Karpas-422 (cell line): ENCODE results near the gene ANXA3. TPM values are rescaled to one million over a fixed set of nuclear protein-coding genes. Genes with fewer than 3 reads are reported as not detected.

Experiments
- DNase-seq: peaks from one replicate; pipeline ENCODE4 v3.0.0-alpha.2; 2015
- H2AFZ ChIP-seq: fragments of 200-600 bp; sonication (generic); 2 replicates; pipeline ENCODE4 v1.6.1; 2014; ENCODE audit warnings: antibody characterized with exemption, low read length, mixed read lengths
- H3K27ac ChIP-seq: fragments of 200-600 bp; sonication (generic); 2 replicates; pipeline ENCODE4 v1.5.1; 2014; ENCODE audit warnings: mild to moderate bottlenecking, low read length, moderate library complexity
- H3K27me3 ChIP-seq: fragments of 200-600 bp; sonication (generic); 2 replicates; pipeline ENCODE4 v1.6.1; 2014; ENCODE audit warnings: low read length, mixed read lengths
- H3K36me3 ChIP-seq: fragments of 200-600 bp; sonication (generic); 2 replicates; pipeline ENCODE4 v1.6.1; 2014; ENCODE audit warnings: low read length, mixed read lengths; ENCODE audit not compliant: insufficient read depth
- H3K4me1 ChIP-seq: fragments of 200-600 bp; sonication (generic); 2 replicates; pipeline ENCODE4 v1.6.1; 2014; ENCODE audit warnings: mild to moderate bottlenecking, low read length, mixed read lengths
- H3K4me2 ChIP-seq: fragments of 200-600 bp; sonication (generic); 2 replicates; pipeline ENCODE4 v1.6.1; 2014; ENCODE audit warnings: low read length, low read depth, mild to moderate bottlenecking; ENCODE audit not compliant: poor library complexity, severe bottlenecking
- H3K4me3 ChIP-seq: fragments of 200-600 bp; sonication (generic); 2 replicates; pipeline ENCODE4 v1.5.1; 2014; ENCODE audit warnings: mild to moderate bottlenecking, antibody characterized with exemption, low read length, mixed read lengths
- H3K79me2 ChIP-seq: fragments of 200-600 bp; sonication (generic); 2 replicates; pipeline ENCODE4 v1.6.1; 2014; ENCODE audit warnings: mild to moderate bottlenecking, low read length, mixed read lengths
- H3K9ac ChIP-seq: fragments of 200-600 bp; sonication (generic); 2 replicates; pipeline ENCODE4 v1.6.0; 2014; ENCODE audit warnings: low read length
- H3K9me2 ChIP-seq: fragments of 200-600 bp; sonication (generic), shearing (Covaris generic); replicated peaks from 2 replicates; pipeline ENCODE4 v1.6.0; 2014; ENCODE audit warnings: mild to moderate bottlenecking, low read length, moderate library complexity; ENCODE audit not compliant: insufficient read depth
- H3K9me3 ChIP-seq: fragments of 300-700, 200-600 bp; sonication (generic); 2 replicates; pipeline ENCODE4 v1.6.1; 2014; ENCODE audit warnings: low read length, mixed read lengths
- H4K20me1 ChIP-seq: fragments of 200-600 bp; sonication (generic); 2 replicates; pipeline ENCODE4 v1.6.1; 2014; ENCODE audit warnings: mild to moderate bottlenecking, antibody characterized with exemption, low read length, low read depth; ENCODE audit not compliant: insufficient read depth
- total RNA-seq: library from RNA; depleted of rRNA; stranded (reverse); fragments of >200 nt; shearing (Covaris generic); gene quantifications from 2 replicates; pipeline ENCODE4 v1.2.3, GENCODE V29; 2014; ENCODE audit warnings: low replicate concordance

The ANXA3 gene
- total RNA-seq, 1 experiment from 2014 or later, result not detected

GRCh38 chr4:78603384-78603783 is 51.8 kb downstream of the ANXA3 start:
- no peak for DNase-seq
- Histone ChIP-seq H3K27me3 (no peaks in the 10 kb centered on the region), H3K9me3 (no peaks in the 10 kb centered on the region), H3K4me3 (no peak overlapping the region), H4K20me1 (no peaks in the 10 kb centered on the region), H3K9ac (no peak overlapping the region), H3K36me3 (no peaks in the 10 kb centered on the region), H3K9me2 (no peaks in the 10 kb centered on the region), H3K4me1 (no peaks in the 10 kb centered on the region), H3K4me2 (no peak overlapping the region), H3K27ac (no peak overlapping the region), H3K79me2 (no peaks in the 10 kb centered on the region), H2AFZ (no peak overlapping the region)

- Histone ChIP-seq H3K4me3 (no peak overlapping the region), H3K36me3 (no peaks in the 10 kb centered on the region), H3K79me2 (no peaks in the 10 kb centered on the region), H3K9me3 (no peaks in the 10 kb centered on the region), H3K27me3 (no peaks in the 10 kb centered on the region), H3K27ac (no peak overlapping the region), H3K9me2 (no peaks in the 10 kb centered on the region), H2AFZ (no peak overlapping the region), H3K9ac (no peak overlapping the region), H3K4me1 (no peaks in the 10 kb centered on the region), H4K20me1 (no peaks in the 10 kb centered on the region), H3K4me2 (no peak overlapping the region)
- DNase-seq, result no peak
Measured at GRCh38 chr4:78604988-78605387, 53.4 kb downstream of the ANXA3 start.

GRCh38 chr4:78606035-78606434 is 54.5 kb downstream of the ANXA3 start:
- H3K4me2 ChIP-seq, result no peak overlapping the region
- no peak overlapping the region for H3K4me3 ChIP-seq
- H3K4me1 ChIP-seq, result peaks cover 8% of the 10 kb centered on the region
- H3K36me3 ChIP-seq, result no peaks in the 10 kb centered on the region
- no peak overlapping the region for H3K27ac ChIP-seq
- no peaks in the 10 kb centered on the region for H4K20me1 ChIP-seq
- H3K9me3 ChIP-seq, result no peaks in the 10 kb centered on the region
- H3K79me2 ChIP-seq, result no peaks in the 10 kb centered on the region
- H3K9ac ChIP-seq, result no peak overlapping the region
- H2AFZ ChIP-seq, result no peak overlapping the region
- DNase-seq, result no peak
- H3K9me2 ChIP-seq, result no peaks in the 10 kb centered on the region
- no peaks in the 10 kb centered on the region for H3K27me3 ChIP-seq

- no peaks in the 10 kb centered on the region for H4K20me1 ChIP-seq
- no peaks in the 10 kb centered on the region for H3K36me3 ChIP-seq
- H3K79me2 ChIP-seq, result no peaks in the 10 kb centered on the region
- H3K27me3 ChIP-seq, result no peaks in the 10 kb centered on the region
- DNase-seq, result no peak
- no peak overlapping the region for H3K4me2 ChIP-seq
- H3K9me2 ChIP-seq, result no peaks in the 10 kb centered on the region
- H3K27ac ChIP-seq, result no peak overlapping the region
- H3K9ac ChIP-seq, result no peak overlapping the region
- peaks cover 8% of the 10 kb centered on the region for H3K4me1 ChIP-seq
- no peak overlapping the region for H3K4me3 ChIP-seq
- H2AFZ ChIP-seq, result no peak overlapping the region
- no peaks in the 10 kb centered on the region for H3K9me3 ChIP-seq
Measured at GRCh38 chr4:78606530-78607095, 55.0 kb downstream of the ANXA3 start.

- no peak overlapping the region for H2AFZ ChIP-seq
- H4K20me1 ChIP-seq, result no peaks in the 10 kb centered on the region
- H3K4me3 ChIP-seq, result no peak overlapping the region
- peaks cover 8% of the 10 kb centered on the region for H3K4me1 ChIP-seq
- H3K9me3 ChIP-seq, result no peaks in the 10 kb centered on the region
- no peaks in the 10 kb centered on the region for H3K9me2 ChIP-seq
- H3K36me3 ChIP-seq, result no peaks in the 10 kb centered on the region
- no peak for DNase-seq
- no peaks in the 10 kb centered on the region for H3K27me3 ChIP-seq
- H3K9ac ChIP-seq, result no peak overlapping the region
- H3K4me2 ChIP-seq, result no peak overlapping the region
- H3K27ac ChIP-seq, result no peak overlapping the region
- H3K79me2 ChIP-seq, result no peaks in the 10 kb centered on the region
Measured at GRCh38 chr4:78608684-78609083, 57.1 kb downstream of the ANXA3 start.

- no peaks in the 10 kb centered on the region for H3K9me3 ChIP-seq
- H3K36me3 ChIP-seq, result no peaks in the 10 kb centered on the region
- no peak overlapping the region for H3K9ac ChIP-seq
- no peak for DNase-seq
- H3K27ac ChIP-seq, result no peak overlapping the region
- H3K4me1 ChIP-seq, result peaks cover 8% of the 10 kb centered on the region
- H3K27me3 ChIP-seq, result no peaks in the 10 kb centered on the region
- no peak overlapping the region for H3K4me2 ChIP-seq
- H4K20me1 ChIP-seq, result no peaks in the 10 kb centered on the region
- no peak overlapping the region for H3K4me3 ChIP-seq
- no peak overlapping the region for H2AFZ ChIP-seq
- H3K9me2 ChIP-seq, result no peaks in the 10 kb centered on the region
- H3K79me2 ChIP-seq, result no peaks in the 10 kb centered on the region
Measured at GRCh38 chr4:78609580-78609979, 58.0 kb downstream of the ANXA3 start.

GRCh38 chr4:78610546-78611214 is 59.1 kb downstream of the ANXA3 start:
- Histone ChIP-seq H3K9me2 (no peaks in the 10 kb centered on the region), H3K36me3 (no peaks in the 10 kb centered on the region), H4K20me1 (no peaks in the 10 kb centered on the region), H3K4me3 (no peak overlapping the region), H3K4me2 (peak overlapping the region; percentile 15), H3K27me3 (no peaks in the 10 kb centered on the region), H3K27ac (no peak overlapping the region), H3K9ac (no peak overlapping the region), H3K4me1 (peaks cover 8% of the 10 kb centered on the region), H3K9me3 (no peaks in the 10 kb centered on the region), H3K79me2 (no peaks in the 10 kb centered on the region), H2AFZ (no peak overlapping the region)
- peak; percentile 42 for DNase-seq

GRCh38 chr4:78611215-78611558 is 59.6 kb downstream of the ANXA3 start:
- Histone ChIP-seq H3K4me2 (no peak overlapping the region), H3K79me2 (no peaks in the 10 kb centered on the region), H3K9me3 (no peaks in the 10 kb centered on the region), H3K27me3 (no peaks in the 10 kb centered on the region), H3K9ac (no peak overlapping the region), H3K4me3 (no peak overlapping the region), H2AFZ (no peak overlapping the region), H3K4me1 (peaks cover 8% of the 10 kb centered on the region), H3K36me3 (no peaks in the 10 kb centered on the region), H3K9me2 (no peaks in the 10 kb centered on the region), H3K27ac (no peak overlapping the region), H4K20me1 (no peaks in the 10 kb centered on the region)
- no peak for DNase-seq
